Activated naive CD4-positive, alpha-beta T cell treated with anti-CD3 and anti-CD28 coated beads, Interleukin-2, amount 50 U/mL, for 16 hours (primary cell): ENCODE data around the gene LCORL.
A peak's percentile ranks its signal among the peaks of the same experiment; 100 is the strongest.
"Not testable (repeated sequence)": the region's sequence is repeated elsewhere in the genome, so short reads cannot be mapped to it uniquely, and the experiment has no call there.

ENCODE experiments used
- DNase-seq: peaks from one replicate; pipeline ENCODE4 v3.0.0-alpha.2; 2020

LCORL gene

DNA sequence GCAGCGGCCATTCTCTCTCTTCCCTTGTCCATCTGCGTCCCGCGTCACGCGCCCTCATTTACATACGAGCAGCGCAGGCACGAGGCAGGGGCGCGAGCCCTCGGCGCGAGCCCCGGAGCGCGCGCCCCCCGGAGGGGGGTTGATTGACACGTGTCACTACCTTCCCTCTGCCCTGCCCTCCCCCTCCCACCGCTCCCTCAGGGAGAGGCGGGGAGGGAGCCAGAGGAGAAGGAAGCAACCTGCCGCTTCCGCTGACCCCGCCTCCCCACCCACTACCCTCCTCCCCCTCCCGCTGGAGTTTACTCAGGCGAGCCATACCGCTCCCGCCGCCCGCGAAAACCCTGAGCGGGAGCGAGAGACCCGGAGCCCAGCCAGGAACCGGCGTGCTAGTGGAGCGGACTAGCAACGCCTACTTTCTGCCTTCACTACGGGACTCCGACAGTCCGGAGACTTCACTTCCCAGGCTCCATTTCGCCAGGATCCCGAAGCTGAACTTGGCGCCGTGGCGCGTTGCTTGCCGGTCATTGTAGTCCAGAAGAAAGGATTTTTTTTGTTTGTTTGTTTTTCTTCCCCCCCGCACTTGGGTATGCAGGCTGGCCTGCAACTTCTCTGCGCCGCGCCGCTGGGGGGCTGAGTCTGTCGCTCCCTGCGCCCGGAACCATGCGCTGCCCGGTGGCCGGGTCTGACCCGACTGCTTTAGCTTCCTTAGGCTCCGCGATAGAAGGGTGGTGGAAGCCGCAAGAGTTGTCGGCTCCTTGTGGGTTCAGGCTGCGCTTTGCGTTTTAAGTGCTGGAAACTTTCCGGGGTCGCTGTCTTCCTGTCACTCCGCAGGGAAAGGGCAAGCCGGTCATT lies at the start of gene LCORL:
Gene LCORL, minus strand, starts transcription at position 36 of the 852 bp plus-strand sequence. Its CDS starts 4 bp downstream, at position 32.
- peak; percentile 86 for DNase-seq

DNA sequence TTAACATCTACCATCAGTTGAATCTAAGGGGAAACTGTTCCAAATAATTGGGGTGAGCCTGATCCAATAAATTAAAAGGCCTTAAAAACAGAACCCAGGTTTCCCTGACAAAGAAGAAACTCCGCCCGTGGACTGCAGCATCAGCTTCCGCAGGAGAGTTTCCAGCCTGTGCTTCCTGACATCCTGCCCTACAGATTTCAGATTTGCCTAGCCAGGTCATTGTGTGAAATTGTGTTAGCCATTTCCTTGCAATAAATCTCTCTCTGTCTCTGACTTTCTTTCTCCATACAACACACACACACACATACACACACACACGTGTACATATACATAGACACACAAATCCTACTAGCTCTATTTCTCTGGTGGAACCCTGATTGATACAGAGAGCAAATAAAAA lies 48.3 kb upstream of the LCORL start:
- DNase-seq = no peak

- DNase-seq = no peak
Measured at GRCh38 chr4:18067031-18067430, 45.5 kb upstream of the LCORL start.

- no peak for DNase-seq
Measured at GRCh38 chr4:18063079-18063478, 41.5 kb upstream of the LCORL start.

DNA sequence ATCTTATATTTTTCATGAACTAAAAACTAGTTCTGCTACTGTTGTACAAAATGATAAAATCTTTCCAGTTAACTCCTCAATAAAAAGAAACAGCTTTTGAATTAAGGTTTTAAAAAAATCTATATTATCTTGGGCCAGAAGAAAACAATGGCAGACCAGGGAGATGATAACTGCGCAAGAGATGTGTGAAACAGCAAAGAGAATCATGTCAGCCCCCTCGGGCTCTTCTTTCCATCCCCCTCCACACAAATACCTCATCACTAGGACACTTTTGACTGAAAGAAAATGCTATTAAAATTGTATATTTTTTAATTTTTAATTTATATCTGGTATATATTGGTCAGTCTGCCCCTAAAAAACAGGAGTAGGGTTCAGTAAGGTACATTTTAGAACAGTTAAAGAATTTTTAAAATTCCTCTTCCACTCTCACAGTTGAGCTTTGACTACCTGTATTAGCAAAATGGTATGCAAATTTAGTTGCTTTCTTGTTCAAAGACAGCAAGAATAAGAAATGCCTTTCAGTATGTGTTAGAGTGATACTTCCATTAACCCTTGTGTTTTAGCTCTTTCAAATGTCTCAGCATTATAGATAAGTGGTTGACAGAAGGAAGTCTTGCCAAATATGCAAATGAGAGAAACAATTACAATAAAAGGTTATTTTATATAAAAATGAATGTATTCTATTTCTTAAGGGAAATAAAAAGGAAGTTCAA lies 36.4 kb upstream of the LCORL start:
- DNase-seq = no peak

- DNase-seq = no peak
Measured at GRCh38 chr4:18056030-18056429, 34.5 kb upstream of the LCORL start.

DNA sequence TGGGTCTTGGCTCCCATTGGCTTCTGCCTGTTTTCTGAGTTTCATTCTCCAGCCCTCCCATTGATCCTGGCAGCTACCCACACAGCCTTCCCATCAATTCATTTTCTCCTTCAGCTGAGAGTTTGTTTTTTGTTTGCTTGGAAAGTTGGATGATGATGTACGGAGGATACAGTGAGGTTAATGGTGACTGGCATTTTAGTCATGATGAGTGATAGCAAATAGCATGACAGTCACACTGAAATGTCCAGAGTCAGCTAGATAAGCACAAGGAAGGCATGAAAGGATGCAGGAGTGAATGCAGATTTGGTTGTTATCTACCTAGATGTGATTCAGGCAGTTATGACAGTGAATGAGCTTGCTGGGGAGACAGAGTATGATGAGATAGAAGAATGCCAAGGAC lies 30.6 kb upstream of the LCORL start:
- no peak for DNase-seq

DNA sequence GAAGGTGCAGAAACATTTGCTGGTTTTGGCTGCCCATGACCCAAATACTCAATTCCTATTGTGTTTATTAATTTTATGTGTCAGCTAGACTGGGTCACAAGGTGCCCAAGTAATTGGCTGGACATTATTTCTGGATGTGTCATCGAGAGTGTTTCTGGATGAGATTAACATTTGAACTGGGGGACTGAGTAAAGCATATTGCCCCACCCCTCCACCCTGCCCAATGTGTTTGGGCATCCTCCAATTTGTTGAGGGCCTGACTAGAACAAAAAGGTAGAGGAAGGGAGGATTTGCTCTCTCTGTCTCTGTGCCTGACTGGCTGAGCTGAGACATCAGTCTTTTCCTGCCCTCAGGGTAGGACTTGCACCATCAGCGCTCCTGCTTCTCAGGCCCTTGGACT lies 29.7 kb upstream of the LCORL start:
- DNase-seq = no peak

- no peak for DNase-seq
Measured at GRCh38 chr4:18050448-18050847, 28.9 kb upstream of the LCORL start.

DNA sequence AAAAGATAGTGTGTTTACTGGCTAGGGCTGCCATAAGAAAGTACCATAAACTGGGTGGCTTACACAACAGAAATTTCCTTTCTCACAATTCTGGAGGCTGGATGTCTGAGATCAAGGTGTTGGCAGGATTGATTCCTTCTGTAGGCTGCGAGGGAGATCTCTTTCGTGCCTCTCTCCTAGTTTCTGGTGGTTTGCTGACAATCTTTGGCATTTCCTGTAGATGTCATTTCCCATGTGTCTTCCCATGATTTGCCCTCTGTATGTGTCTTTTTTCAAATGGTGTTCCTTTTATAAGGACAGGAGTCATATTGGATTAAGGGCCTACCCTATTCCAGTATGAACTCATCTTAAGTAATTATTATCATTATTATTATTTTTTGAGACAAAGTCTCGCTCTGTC lies 27.9 kb upstream of the LCORL start:
- DNase-seq = no peak

DNA sequence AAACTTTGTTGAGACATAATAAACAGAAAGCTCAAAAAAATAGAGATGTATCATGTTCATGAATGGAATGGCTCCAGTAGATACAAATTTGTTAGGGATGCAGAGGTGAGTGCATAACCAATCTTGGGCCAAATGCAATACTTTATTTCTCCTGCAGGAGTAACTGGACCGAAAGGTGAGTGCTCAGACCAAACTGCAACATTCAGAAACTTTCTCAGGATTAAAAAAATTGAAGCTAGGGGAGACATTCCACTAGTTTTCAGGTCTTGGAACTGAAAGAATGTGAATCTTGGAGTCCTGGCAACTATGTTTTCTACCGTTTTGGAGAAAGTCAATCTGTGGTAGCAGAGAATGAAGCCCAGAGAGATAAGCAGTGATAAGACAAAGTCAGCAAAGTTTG lies 21.2 kb upstream of the LCORL start:
- DNase-seq = no peak

GRCh38 chr4:18042012-18042411 lies 20.5 kb upstream of the LCORL start:
- DNase-seq = no peak

- no peak for DNase-seq
Measured at GRCh38 chr4:18041114-18041513, 19.6 kb upstream of the LCORL start.

DNA sequence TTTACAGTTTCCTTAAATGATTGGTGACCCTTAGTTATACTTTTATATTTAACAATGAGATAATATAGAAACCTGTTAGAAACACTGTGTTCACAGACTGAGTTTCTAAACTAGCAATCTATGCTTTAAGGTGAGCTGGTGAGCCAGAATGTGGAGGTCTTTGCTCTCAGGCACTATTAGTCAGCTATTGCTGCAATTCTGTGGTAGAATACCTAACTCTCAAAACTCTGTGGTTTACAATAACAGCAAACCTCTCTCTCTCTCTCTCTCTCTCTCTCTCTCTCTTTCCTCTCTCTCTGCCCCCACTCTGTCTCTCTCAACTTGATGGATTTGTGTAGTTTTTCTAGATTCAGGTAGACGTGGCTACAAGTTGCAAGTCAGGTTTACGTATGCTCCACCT lies 17.6 kb upstream of the LCORL start:
- DNase-seq = no peak

- not testable (repeated sequence) for DNase-seq
Measured at GRCh38 chr4:18036369-18036768, 14.8 kb upstream of the LCORL start.

GRCh38 chr4:18034099-18034498 lies 12.5 kb upstream of the LCORL start:
- no peak for DNase-seq

DNA sequence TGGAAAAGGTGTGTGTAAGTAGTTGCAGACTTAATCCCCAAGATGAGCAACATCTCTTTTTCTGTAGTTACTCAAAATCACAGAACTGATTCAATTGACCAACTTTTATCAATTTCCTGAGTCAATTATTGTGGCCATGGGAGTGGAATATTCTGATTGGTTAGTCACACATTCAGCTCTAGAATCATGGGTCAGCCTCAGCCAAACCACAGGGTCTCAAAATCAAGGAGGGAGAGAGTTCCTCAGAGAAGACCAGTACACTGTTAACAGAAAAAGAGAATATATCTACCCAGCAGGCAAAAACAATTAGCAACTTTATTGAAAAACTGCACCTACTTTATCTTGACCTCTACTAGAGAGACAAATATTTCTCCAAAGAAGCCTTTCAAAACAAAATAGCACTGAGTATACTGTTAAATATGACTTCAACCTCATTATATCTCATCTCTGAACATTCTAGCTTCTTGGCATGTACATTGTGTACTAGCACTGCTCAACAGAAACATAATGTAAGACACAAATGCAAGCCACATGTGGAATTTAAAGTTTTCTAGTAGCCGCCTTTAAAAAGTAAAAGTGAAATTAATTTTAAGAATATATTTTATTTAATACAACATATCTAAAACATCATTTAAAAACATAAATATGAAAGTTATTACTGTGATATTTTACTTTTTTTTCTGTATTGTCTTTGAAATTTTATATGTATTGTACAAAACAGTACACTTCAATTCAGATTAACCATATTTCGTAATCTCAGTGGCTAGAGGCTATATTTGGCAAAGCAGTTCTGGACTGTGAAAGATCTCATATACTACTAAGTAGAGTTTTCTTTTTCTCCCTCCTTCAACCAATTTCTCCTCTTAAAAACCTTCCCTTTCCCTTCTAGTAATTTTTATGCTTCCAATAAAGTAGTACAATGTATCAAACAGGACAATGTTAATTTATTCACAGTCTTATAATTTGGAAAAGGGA lies 11.8 kb upstream of the LCORL start:
- no peak for DNase-seq

GRCh38 chr4:18025288-18025687 lies 3.7 kb upstream of the LCORL start:
- DNase-seq = no peak

DNA sequence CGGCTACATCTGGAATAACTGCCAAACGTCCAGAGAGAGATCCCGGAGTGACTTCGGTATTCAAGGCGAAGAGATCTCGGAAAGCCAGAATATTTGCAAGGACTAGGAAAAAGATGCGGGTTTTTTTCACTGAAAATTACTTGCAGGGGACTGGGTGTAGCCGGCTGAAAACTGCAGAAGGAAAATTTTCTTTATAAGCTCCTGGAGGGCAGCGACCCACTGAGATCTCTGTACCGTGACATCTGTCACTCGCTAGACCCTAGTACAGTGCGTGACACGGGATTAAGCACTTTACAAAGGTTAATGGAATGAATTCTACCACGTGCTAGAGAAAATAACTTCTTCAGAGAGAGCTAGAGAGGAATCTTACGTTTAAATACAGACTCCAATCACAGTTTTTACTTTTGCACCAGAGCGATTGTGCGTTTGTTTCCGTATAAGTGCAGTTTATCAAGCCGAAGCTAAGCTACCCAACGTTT lies 1.1 kb upstream of the LCORL start:
- no peak for DNase-seq

GRCh38 chr4:18021470-18021719 lies 160 bp downstream of the LCORL start:
- DNase-seq = no peak

- peak; percentile 29 for DNase-seq
Measured at GRCh38 chr4:18020671-18021469, 685 bp downstream of the LCORL start.

DNA sequence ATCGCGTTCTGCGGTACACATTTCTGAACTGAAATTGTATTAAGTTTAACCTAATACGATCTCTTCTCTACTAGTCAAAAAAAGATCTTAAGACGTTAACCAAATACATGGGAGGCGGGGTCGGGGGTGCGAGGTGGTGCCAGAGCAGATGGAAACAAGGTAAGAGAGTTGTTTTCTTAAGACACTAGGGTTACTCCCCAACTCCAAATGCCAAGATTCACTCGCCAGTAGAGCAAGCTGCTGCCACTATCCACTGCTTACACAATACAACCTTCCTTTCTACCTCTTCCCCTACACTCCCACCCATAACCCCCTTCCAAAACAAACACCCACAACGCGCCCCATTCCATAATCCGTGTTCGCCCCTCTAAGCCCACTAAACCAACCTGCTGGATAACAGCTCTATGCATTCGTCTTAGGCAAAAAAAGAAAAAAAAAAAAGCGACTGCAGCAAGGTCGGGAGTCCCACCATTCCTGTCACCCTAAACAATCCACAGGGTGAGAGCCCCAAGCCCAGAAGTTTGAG lies 1.3 kb downstream of the LCORL start:
- DNase-seq = peak; percentile 22
